ENCODE results near the gene AGBL4.
"Not testable (repeated sequence)": the region's sequence is repeated elsewhere in the genome, so short reads cannot be mapped to it uniquely, and the experiment has no call there.

AGBL4 gene

GRCh38 chr1:49306507-49307070 is 717.2 kb downstream of the AGBL4 start:
- DNase-seq (ENCODE audit: low read depth in 3 of 3), result no peak

GRCh38 chr1:49302400-49302799 is 721.4 kb downstream of the AGBL4 start:
- not testable (repeated sequence) for DNase-seq (ENCODE audit: low read depth in 3 of 3)

GRCh38 chr1:49298304-49298703 is 725.5 kb downstream of the AGBL4 start:
- no peak for DNase-seq (ENCODE audit: low read depth in 3 of 3)

- DNase-seq (ENCODE audit: low read depth in 3 of 3), result no peak
These were observed 726.0 kb downstream of the AGBL4 start for GRCh38 chr1:49297783-49298182.

- DNase-seq (ENCODE audit: low read depth in 3 of 3), result no peak
These were observed 729.2 kb downstream of the AGBL4 start for GRCh38 chr1:49294539-49294938.

- no peak for DNase-seq (ENCODE audit: low read depth in 3 of 3)
These were observed 730.7 kb downstream of the AGBL4 start for GRCh38 chr1:49293016-49293415.

- DNase-seq (ENCODE audit: low read depth in 3 of 3), result not testable (repeated sequence)
These were observed 766.3 kb downstream of the AGBL4 start for GRCh38 chr1:49257211-49258049.

- no peak for DNase-seq (ENCODE audit: low read depth in 3 of 3)
These were observed 770.8 kb downstream of the AGBL4 start for GRCh38 chr1:49252917-49253316.

GRCh38 chr1:49251019-49251784 is 772.6 kb downstream of the AGBL4 start:
- DNase-seq (ENCODE audit: low read depth in 3 of 3), result no peak

GRCh38 chr1:49240709-49241221 is 783.0 kb downstream of the AGBL4 start:
- no peak for DNase-seq (ENCODE audit: low read depth in 3 of 3)

GRCh38 chr1:49234988-49235387 is 788.8 kb downstream of the AGBL4 start:
- no peak for DNase-seq (ENCODE audit: low read depth in 3 of 3)

- DNase-seq (ENCODE audit: low read depth in 3 of 3), result no peak
These were observed 794.2 kb downstream of the AGBL4 start for GRCh38 chr1:49229555-49229954.

- no peak for DNase-seq (ENCODE audit: low read depth in 3 of 3)
These were observed 797.0 kb downstream of the AGBL4 start for GRCh38 chr1:49226758-49227157.

- no peak for DNase-seq (ENCODE audit: low read depth in 3 of 3)
These were observed 798.3 kb downstream of the AGBL4 start for GRCh38 chr1:49225464-49225863.

- no peak for DNase-seq (ENCODE audit: low read depth in 3 of 3)
These were observed 810.5 kb downstream of the AGBL4 start for GRCh38 chr1:49213301-49213700.

GRCh38 chr1:49208712-49209111 is 815.0 kb downstream of the AGBL4 start:
- no peak for DNase-seq (ENCODE audit: low read depth in 3 of 3)

- DNase-seq (ENCODE audit: low read depth in 3 of 3), result no peak
These were observed 819.0 kb downstream of the AGBL4 start for GRCh38 chr1:49204720-49205119.

- no peak for DNase-seq (ENCODE audit: low read depth in 3 of 3)
These were observed 823.0 kb downstream of the AGBL4 start for GRCh38 chr1:49200738-49201137.

- no peak for DNase-seq (ENCODE audit: low read depth in 3 of 3)
These were observed 824.2 kb downstream of the AGBL4 start for GRCh38 chr1:49199564-49199963.

- no peak for DNase-seq (ENCODE audit: low read depth in 3 of 3)
These were observed 826.7 kb downstream of the AGBL4 start for GRCh38 chr1:49197081-49197480.

GRCh38 chr1:49190138-49190537 is 833.6 kb downstream of the AGBL4 start:
- DNase-seq (ENCODE audit: low read depth in 3 of 3), result no peak

- no peak for DNase-seq (ENCODE audit: low read depth in 3 of 3)
These were observed 836.7 kb downstream of the AGBL4 start for GRCh38 chr1:49187056-49187455.

All from stimulated activated CD4-positive, alpha-beta T cell treated with anti-CD3 and anti-CD28 coated beads, TNF-alpha, amount 100 ng/mL, for 24 hours (primary cell).